ENCODE results near the gene FBXL7. TPM values are rescaled to one million over a fixed set of nuclear protein-coding genes. Genes with fewer than 3 reads are reported as not detected.

FBXL7 gene
- polyA plus RNA-seq, 1 donor (not counting 4 experiments of a cell fraction or from before 2014, with no cell fraction given) = 0.22 TPM

DNA sequence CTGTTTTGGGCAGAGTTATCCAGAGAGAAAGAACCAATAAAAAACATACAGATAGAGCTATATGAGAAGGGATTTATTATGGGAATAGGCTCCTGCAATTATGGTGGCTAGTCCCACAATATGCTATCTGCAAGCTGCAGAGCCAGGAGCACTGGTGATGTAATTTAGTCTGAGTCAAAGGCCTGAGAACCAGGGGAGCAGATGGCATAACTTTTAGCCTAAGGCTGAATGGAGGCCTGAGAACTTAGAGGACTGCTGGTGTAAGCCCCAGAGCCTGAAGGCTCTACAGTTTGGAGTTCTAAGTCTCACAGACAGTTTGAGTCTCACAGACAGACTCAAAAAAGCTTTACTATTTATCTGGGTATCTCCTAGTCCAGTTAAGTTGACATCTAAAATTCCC is 263.8 kb downstream of the FBXL7 start:
- DNase-seq (ENCODE audit: low read depth, low spot score) = no peak

DNA sequence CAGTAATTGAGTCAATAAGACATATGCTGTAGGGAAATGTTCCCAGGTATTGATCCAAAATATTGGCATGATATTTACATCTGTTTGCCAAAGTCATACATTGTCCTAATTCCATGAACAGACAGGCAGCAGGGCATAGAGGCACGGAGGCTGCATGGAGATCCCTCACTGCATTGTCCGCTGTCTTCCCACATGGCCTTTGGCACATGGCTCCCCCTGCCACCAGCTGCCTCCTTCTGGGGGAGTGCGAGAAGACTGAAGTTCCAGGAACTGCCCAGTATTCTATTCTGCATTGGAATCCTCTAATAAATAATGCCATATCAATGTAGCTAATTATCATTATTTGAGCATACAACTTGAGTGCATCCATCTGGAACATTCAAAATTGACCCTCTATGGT is 269.0 kb downstream of the FBXL7 start:
- Histone ChIP-seq H3K27me3 (ENCODE audit: control insufficient read depth, extremely low read depth, insufficient read depth, low read length) (no peaks in the 10 kb centered on the region), H3K4me2 (ENCODE audit: control insufficient read depth, extremely low read depth, insufficient read depth, low read depth, low read length) (no peak overlapping the region), H3K4me1 (ENCODE audit: control insufficient read depth, extremely low read depth, insufficient read depth, low read length) (no peaks in the 10 kb centered on the region), H3K36me3 (ENCODE audit: control insufficient read depth in 2 of 2, extremely low read depth in 1 of 2, insufficient read depth in 2 of 2, low read length in 2 of 2) (no peaks in the 10 kb centered on the region), H2AFZ (ENCODE audit: control insufficient read depth, low read length) (no peak overlapping the region), H3K4me3 (ENCODE audit: control insufficient read depth in 2 of 3, extremely low read depth in 1 of 3, insufficient read depth in 2 of 3, low read depth in 1 of 3, low read length in 3 of 3) (no peak overlapping the region), H3K27ac (ENCODE audit: control insufficient read depth, insufficient read depth, low read length) (no peak overlapping the region), H3K79me2 (ENCODE audit: control insufficient read depth, insufficient read depth, low read length) (no peaks in the 10 kb centered on the region), H3K9ac (ENCODE audit: control insufficient read depth, extremely low read depth, insufficient read depth, low read length) (no peak overlapping the region), H3K9me3 (ENCODE audit: control insufficient read depth, low read depth, low read length) (no peaks in the 10 kb centered on the region), H4K20me1 (ENCODE audit: control insufficient read depth, extremely low read depth, insufficient read depth, low read length) (no peaks in the 10 kb centered on the region), H3K9me1 (ENCODE audit: control insufficient read depth, extremely low read depth, insufficient read depth, low read length) (no peaks in the 10 kb centered on the region)
- no peak for TF ChIP-seq EZH2 (IDR thresholded peaks at IDR 0.05; ENCODE audit: low read length)
- TF ChIP-seq, protein P1, sequence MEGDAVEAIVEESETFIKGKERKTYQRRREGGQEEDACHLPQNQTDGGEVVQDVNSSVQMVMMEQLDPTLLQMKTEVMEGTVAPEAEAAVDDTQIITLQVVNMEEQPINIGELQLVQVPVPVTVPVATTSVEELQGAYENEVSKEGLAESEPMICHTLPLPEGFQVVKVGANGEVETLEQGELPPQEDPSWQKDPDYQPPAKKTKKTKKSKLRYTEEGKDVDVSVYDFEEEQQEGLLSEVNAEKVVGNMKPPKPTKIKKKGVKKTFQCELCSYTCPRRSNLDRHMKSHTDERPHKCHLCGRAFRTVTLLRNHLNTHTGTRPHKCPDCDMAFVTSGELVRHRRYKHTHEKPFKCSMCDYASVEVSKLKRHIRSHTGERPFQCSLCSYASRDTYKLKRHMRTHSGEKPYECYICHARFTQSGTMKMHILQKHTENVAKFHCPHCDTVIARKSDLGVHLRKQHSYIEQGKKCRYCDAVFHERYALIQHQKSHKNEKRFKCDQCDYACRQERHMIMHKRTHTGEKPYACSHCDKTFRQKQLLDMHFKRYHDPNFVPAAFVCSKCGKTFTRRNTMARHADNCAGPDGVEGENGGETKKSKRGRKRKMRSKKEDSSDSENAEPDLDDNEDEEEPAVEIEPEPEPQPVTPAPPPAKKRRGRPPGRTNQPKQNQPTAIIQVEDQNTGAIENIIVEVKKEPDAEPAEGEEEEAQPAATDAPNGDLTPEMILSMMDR (optimal IDR thresholded peaks at IDR 0.05 in 1 of 3, IDR thresholded peaks at IDR 0.05 in 1 of 3, conservative IDR thresholded peaks at IDR 0.05 in 1 of 3; ENCODE audit: extremely low read depth in 1 of 3, insufficient read depth in 2 of 3, low read length in 3 of 3) = no peak
- DNase-seq (ENCODE audit: low read depth, low spot score) = no peak
- no peak for FAIRE-seq
- dilution Hi-C loops (cut with MboI; ENCODE audit: extremely low pct_ligation_motif_present, low sequenced_read_pairs) = no loop called here

More for the DNA sequence above, 263.8 kb downstream of the FBXL7 start:
- dilution Hi-C loops (cut with MboI; ENCODE audit: extremely low pct_ligation_motif_present, low sequenced_read_pairs) = no loop called here
- H3K79me2 ChIP-seq (ENCODE audit: control insufficient read depth, insufficient read depth, low read length) = no peaks in the 10 kb centered on the region
- no peaks in the 10 kb centered on the region for H3K9me1 ChIP-seq (ENCODE audit: control insufficient read depth, extremely low read depth, insufficient read depth, low read length)
- H3K36me3 ChIP-seq (ENCODE audit: control insufficient read depth in 2 of 2, extremely low read depth in 1 of 2, insufficient read depth in 2 of 2, low read length in 2 of 2) = no peaks in the 10 kb centered on the region
- FAIRE-seq = no peak
- H4K20me1 ChIP-seq (ENCODE audit: control insufficient read depth, extremely low read depth, insufficient read depth, low read length) = no peaks in the 10 kb centered on the region
- H3K9ac ChIP-seq (ENCODE audit: control insufficient read depth, extremely low read depth, insufficient read depth, low read length) = no peak overlapping the region
- no peaks in the 10 kb centered on the region for H3K9me3 ChIP-seq (ENCODE audit: control insufficient read depth, low read depth, low read length)
- no peak overlapping the region for H2AFZ ChIP-seq (ENCODE audit: control insufficient read depth, low read length)
- TF ChIP-seq EZH2 (IDR thresholded peaks at IDR 0.05; ENCODE audit: low read length) = no peak
- TF ChIP-seq, protein P1 (optimal IDR thresholded peaks at IDR 0.05 in 1 of 3, IDR thresholded peaks at IDR 0.05 in 1 of 3, conservative IDR thresholded peaks at IDR 0.05 in 1 of 3; ENCODE audit: extremely low read depth in 1 of 3, insufficient read depth in 2 of 3, low read length in 3 of 3) = no peak
- H3K4me2 ChIP-seq (ENCODE audit: control insufficient read depth, extremely low read depth, insufficient read depth, low read depth, low read length) = no peak overlapping the region
- no peaks in the 10 kb centered on the region for H3K27me3 ChIP-seq (ENCODE audit: control insufficient read depth, extremely low read depth, insufficient read depth, low read length)
- no peaks in the 10 kb centered on the region for H3K4me1 ChIP-seq (ENCODE audit: control insufficient read depth, extremely low read depth, insufficient read depth, low read length)
- H3K27ac ChIP-seq (ENCODE audit: control insufficient read depth, insufficient read depth, low read length) = no peak overlapping the region
- no peak overlapping the region for H3K4me3 ChIP-seq (ENCODE audit: control insufficient read depth in 2 of 3, extremely low read depth in 1 of 3, insufficient read depth in 2 of 3, low read depth in 1 of 3, low read length in 3 of 3)
